Limb (tissue), 2 donors: ENCODE data around the gene KBTBD13.

Source experiments
- DNase-seq, 2 donors: peaks; one replicate each; pipeline ENCODE4 v3.0.0-alpha.2; 2016; ENCODE audit errors: extremely low spot score in 2 of 2

The KBTBD13 gene

GRCh38 chr15:65051266-65051665 is 25.3 kb upstream of the KBTBD13 start:
- no peak for DNase-seq

- DNase-seq: no peak
Measured at GRCh38 chr15:65052956-65053355, 23.6 kb upstream of the KBTBD13 start.

GRCh38 chr15:65054333-65055200 is 22.0 kb upstream of the KBTBD13 start:
- peak; percentile 63 to 87 for DNase-seq

GRCh38 chr15:65055201-65055870 is 21.2 kb upstream of the KBTBD13 start:
- DNase-seq: no peak

- no peak for DNase-seq
Measured at GRCh38 chr15:65056106-65056505, 20.4 kb upstream of the KBTBD13 start.

- DNase-seq: no peak
Measured at GRCh38 chr15:65056868-65057548, 19.5 kb upstream of the KBTBD13 start.

- no peak for DNase-seq
Measured at GRCh38 chr15:65057549-65057940, 19.0 kb upstream of the KBTBD13 start.

GRCh38 chr15:65058394-65059368 is 17.9 kb upstream of the KBTBD13 start:
- no peak for DNase-seq

- no peak for DNase-seq
Measured at GRCh38 chr15:65059369-65059750, 17.2 kb upstream of the KBTBD13 start.

GRCh38 chr15:65059931-65060596 is 16.5 kb upstream of the KBTBD13 start:
- no peak for DNase-seq

GRCh38 chr15:65060641-65061397 is 15.7 kb upstream of the KBTBD13 start:
- no peak for DNase-seq

- DNase-seq: no peak
Measured at GRCh38 chr15:65062061-65062460, 14.5 kb upstream of the KBTBD13 start.

GRCh38 chr15:65062726-65063125 is 13.8 kb upstream of the KBTBD13 start:
- no peak for DNase-seq

GRCh38 chr15:65066001-65066634 is 10.4 kb upstream of the KBTBD13 start:
- no peak for DNase-seq

GRCh38 chr15:65066635-65067316 is 9.8 kb upstream of the KBTBD13 start:
- peak in 1 of 2 donors; percentile 67 for DNase-seq

- no peak for DNase-seq
Measured at GRCh38 chr15:65067317-65067644, 9.3 kb upstream of the KBTBD13 start.

GRCh38 chr15:65067645-65068402 is 8.7 kb upstream of the KBTBD13 start, which contains the start of gene RASL12:
RASL12 (minus strand) TSS chr15:65067991; CDS start chr15:65067835, 156 bp downstream.
- DNase-seq: no peak

GRCh38 chr15:65068403-65068788 is 8.2 kb upstream of the KBTBD13 start:
- DNase-seq: no peak
